ENCODE measurements around the gene IP6K3.
A peak's percentile ranks its signal among the peaks of the same experiment; 100 is the strongest.

IP6K3 gene

DNA sequence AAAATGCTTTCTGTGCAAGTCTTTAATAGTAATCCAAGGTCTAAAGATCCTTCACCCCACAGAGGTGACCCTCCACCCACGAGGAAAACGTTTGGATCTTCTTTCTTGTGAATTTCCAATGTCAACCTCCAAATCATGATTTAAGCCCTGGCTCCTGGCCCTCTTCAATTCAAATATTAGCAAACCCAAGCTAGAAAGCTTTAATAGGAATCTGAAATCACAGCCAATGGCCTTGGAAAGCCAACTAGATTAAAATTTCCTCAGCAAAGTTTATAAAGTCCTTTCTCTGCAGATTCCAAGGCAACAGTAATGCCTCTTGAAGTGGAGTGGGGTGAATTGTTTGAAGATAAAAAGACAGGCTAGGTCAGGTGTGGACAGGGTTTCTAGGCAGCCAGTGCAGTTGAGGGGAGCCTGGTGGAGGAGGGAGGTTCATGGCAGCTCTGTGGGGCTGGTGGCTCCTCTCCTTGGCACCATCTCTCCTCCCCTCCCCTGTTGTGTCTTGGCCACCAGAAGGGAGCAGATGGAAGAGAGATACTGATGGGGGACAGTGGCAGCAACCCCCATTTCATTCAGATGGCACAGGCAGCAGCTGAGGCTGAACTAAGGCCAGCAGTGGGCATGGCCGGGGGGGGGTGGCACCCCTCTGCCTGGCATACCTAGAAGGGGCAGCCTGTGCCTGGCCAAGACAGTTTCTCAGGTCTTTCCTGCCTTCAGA is 23.2 kb downstream of the IP6K3 start:
- no peak for DNase-seq (ENCODE audit: low spot score)
- H3K36me3 ChIP-seq (replicated peaks in 1 of 2; ENCODE audit: control insufficient read depth in 2 of 2, insufficient read depth in 2 of 2, low read length in 2 of 2): no peaks in the 10 kb centered on the region
- no peak overlapping the region for H2BK5ac ChIP-seq (ENCODE audit: low read length)
- no peak overlapping the region for H3K14ac ChIP-seq (ENCODE audit: low read length)
- no peak overlapping the region for H3K4me2 ChIP-seq (ENCODE audit: insufficient read depth, low read length, poor library complexity, severe bottlenecking)
- H4K91ac ChIP-seq (ENCODE audit: low read depth, low read length, poor library complexity): no peak overlapping the region
- no peak overlapping the region for H2BK120ac ChIP-seq (ENCODE audit: low read depth, low read length)
- H3K4ac ChIP-seq (ENCODE audit: low read length): no peak overlapping the region
- peaks cover 0 to 35% (median 0%) of the 10 kb centered on the region in 3 experiments for H3K27me3 ChIP-seq (ENCODE audit: control insufficient read depth in 3 of 3, insufficient read depth in 3 of 3, low read depth in 1 of 3, low read length in 3 of 3)
- no peak overlapping the region for H3K4me3 ChIP-seq (ENCODE audit: low read length in 2 of 2)
- H3K79me1 ChIP-seq (ENCODE audit: low read depth, low read length): no peaks in the 10 kb centered on the region
- no peak overlapping the region for H4K8ac ChIP-seq (ENCODE audit: low read depth, low read length)
- no peak overlapping the region for H2BK15ac ChIP-seq (ENCODE audit: low read length)
- peaks cover 0 to 2% of the 10 kb centered on the region in 2 donors for H3K4me1 ChIP-seq (ENCODE audit: control insufficient read depth in 2 of 2, insufficient read depth in 1 of 2, low read depth in 1 of 2, low read length in 2 of 2)
- no CpG with 5 or more reads among the region's 3 CpGs for WGBS, 2 donors (ENCODE audit: extremely low coverage in 2 of 2, insufficient read length in 2 of 2, insufficient replicate concordance in 1 of 2)
- no peaks in the 10 kb centered on the region for H3K9me3 ChIP-seq (replicated peaks in 1 of 2; ENCODE audit: control insufficient read depth in 2 of 2, insufficient read depth in 1 of 2, low read depth in 1 of 2, low read length in 2 of 2)
- H3K9ac ChIP-seq (ENCODE audit: low read depth, low read length, poor library complexity): peak overlapping the region; percentile 33
- peak overlapping the region; percentile 8 for H3K23ac ChIP-seq (ENCODE audit: low read depth, low read length, poor library complexity)
- no peak overlapping the region for H2AFZ ChIP-seq (ENCODE audit: low read length)
- H3K27ac ChIP-seq (replicated peaks; ENCODE audit: low read length): no peak overlapping the region
- H3K18ac ChIP-seq (ENCODE audit: low read length): no peak overlapping the region
- no peak overlapping the region for H2BK12ac ChIP-seq (ENCODE audit: low read length)
- H2AK5ac ChIP-seq (ENCODE audit: low read depth, low read length): no peak overlapping the region

DNA sequence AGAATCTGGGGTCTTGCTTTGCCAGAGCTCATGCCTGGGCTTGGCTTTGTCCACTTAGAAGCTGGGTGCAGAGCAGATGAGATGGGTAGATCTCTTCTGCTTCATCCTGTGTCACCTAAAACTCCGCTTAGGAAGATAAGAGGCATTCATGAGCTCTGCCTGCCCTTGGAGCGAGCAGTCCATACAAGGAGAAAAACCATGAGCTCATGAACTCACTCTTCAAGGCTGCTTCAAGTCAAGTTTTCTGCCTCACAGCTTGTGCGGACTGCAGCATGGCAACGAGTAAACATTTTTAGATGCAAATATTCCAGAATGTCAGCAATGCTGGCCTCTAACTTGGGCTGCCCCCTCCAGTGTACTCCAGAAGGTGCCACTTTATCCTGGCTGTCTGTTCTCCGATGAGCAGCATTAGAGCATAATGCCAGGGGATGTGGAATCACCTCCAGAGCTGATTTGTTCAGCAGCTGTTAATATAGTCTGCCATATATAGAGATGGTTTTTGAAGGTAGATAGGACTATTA is 24.5 kb downstream of the IP6K3 start:
- Histone ChIP-seq H3K27ac (replicated peaks; ENCODE audit: low read length) (no peak overlapping the region), H3K4me1 (ENCODE audit: control insufficient read depth in 2 of 2, insufficient read depth in 1 of 2, low read depth in 1 of 2, low read length in 2 of 2) (peaks cover 0 to 2% of the 10 kb centered on the region in 2 donors), H3K18ac (ENCODE audit: low read length) (no peak overlapping the region), H3K23ac (ENCODE audit: low read depth, low read length, poor library complexity) (no peak overlapping the region), H3K14ac (ENCODE audit: low read length) (no peak overlapping the region), H3K36me3 (replicated peaks in 1 of 2; ENCODE audit: control insufficient read depth in 2 of 2, insufficient read depth in 2 of 2, low read length in 2 of 2) (no peaks in the 10 kb centered on the region), H4K91ac (ENCODE audit: low read depth, low read length, poor library complexity) (no peak overlapping the region), H3K4ac (ENCODE audit: low read length) (no peak overlapping the region), H2AK5ac (ENCODE audit: low read depth, low read length) (no peak overlapping the region), H3K9ac (ENCODE audit: low read depth, low read length, poor library complexity) (no peak overlapping the region), H3K4me2 (ENCODE audit: insufficient read depth, low read length, poor library complexity, severe bottlenecking) (no peak overlapping the region), H3K9me3 (replicated peaks in 1 of 2; ENCODE audit: control insufficient read depth in 2 of 2, insufficient read depth in 1 of 2, low read depth in 1 of 2, low read length in 2 of 2) (no peaks in the 10 kb centered on the region), H3K79me1 (ENCODE audit: low read depth, low read length) (no peaks in the 10 kb centered on the region), H4K8ac (ENCODE audit: low read depth, low read length) (no peak overlapping the region), H2BK12ac (ENCODE audit: low read length) (no peak overlapping the region), H2BK15ac (ENCODE audit: low read length) (no peak overlapping the region), H3K4me3 (ENCODE audit: low read length in 2 of 2) (no peak overlapping the region), H3K27me3 (ENCODE audit: control insufficient read depth in 3 of 3, insufficient read depth in 3 of 3, low read depth in 1 of 3, low read length in 3 of 3) (peaks cover 0 to 34% (median 0%) of the 10 kb centered on the region in 3 experiments), H2AFZ (ENCODE audit: low read length) (no peak overlapping the region), H2BK120ac (ENCODE audit: low read depth, low read length) (no peak overlapping the region), H2BK5ac (ENCODE audit: low read length) (no peak overlapping the region)
- DNase-seq (ENCODE audit: low spot score): no peak
- no CpG with 5 or more reads among the region's 5 CpGs for WGBS, 2 donors (ENCODE audit: extremely low coverage in 2 of 2, insufficient read length in 2 of 2, insufficient replicate concordance in 1 of 2)

DNA sequence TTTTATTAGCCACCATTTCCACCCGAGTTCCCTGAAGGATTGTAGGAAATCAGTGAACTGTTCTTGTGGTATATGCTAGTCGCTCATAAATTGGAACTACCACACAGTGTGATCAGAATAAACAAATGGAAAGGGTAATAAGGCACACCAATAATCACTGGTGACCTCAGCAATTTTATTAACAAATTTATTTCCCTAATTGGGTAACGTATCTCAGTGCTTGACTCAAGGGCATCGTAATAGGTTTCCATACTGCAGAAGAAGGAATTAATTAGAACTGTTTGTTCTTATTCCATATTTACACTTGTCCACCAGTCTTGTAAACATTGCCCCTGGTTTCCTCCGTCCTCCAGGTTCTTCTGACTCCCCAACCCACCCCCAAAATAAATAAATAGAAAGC is 25.2 kb downstream of the IP6K3 start:
- Histone ChIP-seq H3K18ac (ENCODE audit: low read length) (no peak overlapping the region), H2BK12ac (ENCODE audit: low read length) (no peak overlapping the region), H3K14ac (ENCODE audit: low read length) (no peak overlapping the region), H3K27me3 (ENCODE audit: control insufficient read depth in 3 of 3, insufficient read depth in 3 of 3, low read depth in 1 of 3, low read length in 3 of 3) (peaks cover 0 to 33% (median 0%) of the 10 kb centered on the region in 3 experiments), H2BK5ac (ENCODE audit: low read length) (no peak overlapping the region), H3K9ac (ENCODE audit: low read depth, low read length, poor library complexity) (no peak overlapping the region), H3K23ac (ENCODE audit: low read depth, low read length, poor library complexity) (no peak overlapping the region), H2AK5ac (ENCODE audit: low read depth, low read length) (no peak overlapping the region), H3K27ac (replicated peaks; ENCODE audit: low read length) (no peak overlapping the region), H2AFZ (ENCODE audit: low read length) (no peak overlapping the region), H3K4me3 (ENCODE audit: low read length in 2 of 2) (no peak overlapping the region), H2BK120ac (ENCODE audit: low read depth, low read length) (no peak overlapping the region), H2BK15ac (ENCODE audit: low read length) (no peak overlapping the region), H3K36me3 (replicated peaks in 1 of 2; ENCODE audit: control insufficient read depth in 2 of 2, insufficient read depth in 2 of 2, low read length in 2 of 2) (no peaks in the 10 kb centered on the region), H3K9me3 (replicated peaks in 1 of 2; ENCODE audit: control insufficient read depth in 2 of 2, insufficient read depth in 1 of 2, low read depth in 1 of 2, low read length in 2 of 2) (no peaks in the 10 kb centered on the region), H4K91ac (ENCODE audit: low read depth, low read length, poor library complexity) (no peak overlapping the region), H3K4ac (ENCODE audit: low read length) (no peak overlapping the region), H3K4me1 (ENCODE audit: control insufficient read depth in 2 of 2, insufficient read depth in 1 of 2, low read depth in 1 of 2, low read length in 2 of 2) (peaks cover 0 to 2% of the 10 kb centered on the region in 2 donors), H3K4me2 (ENCODE audit: insufficient read depth, low read length, poor library complexity, severe bottlenecking) (no peak overlapping the region), H3K79me1 (ENCODE audit: low read depth, low read length) (no peaks in the 10 kb centered on the region), H4K8ac (ENCODE audit: low read depth, low read length) (no peak overlapping the region)
- no peak for DNase-seq (ENCODE audit: low spot score)
- WGBS, 2 donors (ENCODE audit: extremely low coverage in 2 of 2, insufficient read length in 2 of 2, insufficient replicate concordance in 1 of 2): no CpG with 5 or more reads among the region's 5 CpGs

DNA sequence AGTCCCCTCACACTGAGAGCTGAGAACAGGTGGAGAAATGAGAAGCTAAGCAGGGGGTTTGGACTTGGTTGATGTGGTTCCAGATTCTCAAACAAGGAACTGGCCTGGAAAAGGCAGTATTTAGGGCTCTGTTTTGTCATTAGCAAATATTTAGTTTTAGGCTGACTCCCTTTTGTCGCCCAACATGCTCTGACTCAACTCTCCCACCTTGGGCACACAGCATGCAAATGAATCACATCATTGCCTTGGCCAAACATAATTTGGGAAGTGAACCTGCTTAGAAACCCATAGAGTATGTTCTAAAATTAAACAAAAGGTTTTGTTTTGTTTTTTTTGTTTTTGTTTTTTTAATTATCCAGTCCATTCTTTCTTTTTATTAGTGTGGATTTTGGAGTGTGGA is 25.7 kb downstream of the IP6K3 start:
- no peaks in the 10 kb centered on the region for H3K9me3 ChIP-seq (replicated peaks in 1 of 2; ENCODE audit: control insufficient read depth in 2 of 2, insufficient read depth in 1 of 2, low read depth in 1 of 2, low read length in 2 of 2)
- no peak overlapping the region for H2BK5ac ChIP-seq (ENCODE audit: low read length)
- no peak overlapping the region for H4K91ac ChIP-seq (ENCODE audit: low read depth, low read length, poor library complexity)
- H3K79me1 ChIP-seq (ENCODE audit: low read depth, low read length): no peaks in the 10 kb centered on the region
- H2BK15ac ChIP-seq (ENCODE audit: low read length): no peak overlapping the region
- no peak overlapping the region for H4K8ac ChIP-seq (ENCODE audit: low read depth, low read length)
- H3K36me3 ChIP-seq (replicated peaks in 1 of 2; ENCODE audit: control insufficient read depth in 2 of 2, insufficient read depth in 2 of 2, low read length in 2 of 2): no peaks in the 10 kb centered on the region
- no peak overlapping the region for H3K18ac ChIP-seq (ENCODE audit: low read length)
- no peak overlapping the region for H2BK12ac ChIP-seq (ENCODE audit: low read length)
- no peak overlapping the region for H3K4ac ChIP-seq (ENCODE audit: low read length)
- H2BK120ac ChIP-seq (ENCODE audit: low read depth, low read length): no peak overlapping the region
- H2AFZ ChIP-seq (ENCODE audit: low read length): no peak overlapping the region
- H3K27me3 ChIP-seq (ENCODE audit: control insufficient read depth in 3 of 3, insufficient read depth in 3 of 3, low read depth in 1 of 3, low read length in 3 of 3): peaks cover 0 to 33% (median 0%) of the 10 kb centered on the region in 3 experiments
- H3K23ac ChIP-seq (ENCODE audit: low read depth, low read length, poor library complexity): no peak overlapping the region
- peaks cover 0 to 2% of the 10 kb centered on the region in 2 donors for H3K4me1 ChIP-seq (ENCODE audit: control insufficient read depth in 2 of 2, insufficient read depth in 1 of 2, low read depth in 1 of 2, low read length in 2 of 2)
- WGBS, 2 donors (ENCODE audit: extremely low coverage in 2 of 2, insufficient read length in 2 of 2, insufficient replicate concordance in 1 of 2): no CpG with 5 or more reads among the region's 1 CpG
- no peak overlapping the region for H2AK5ac ChIP-seq (ENCODE audit: low read depth, low read length)
- H3K27ac ChIP-seq (replicated peaks; ENCODE audit: low read length): no peak overlapping the region
- no peak for DNase-seq (ENCODE audit: low spot score)
- H3K9ac ChIP-seq (ENCODE audit: low read depth, low read length, poor library complexity): no peak overlapping the region
- no peak overlapping the region for H3K4me2 ChIP-seq (ENCODE audit: insufficient read depth, low read length, poor library complexity, severe bottlenecking)
- H3K14ac ChIP-seq (ENCODE audit: low read length): no peak overlapping the region
- no peak overlapping the region for H3K4me3 ChIP-seq (ENCODE audit: low read length in 2 of 2)
